HEK293 (cell line): ENCODE data around the gene CCT8.

Source experiments
- BCL11B ChIP-seq: fragments of 450-650 bp; formaldehyde crosslinking; IDR thresholded peaks from 2 replicates; pipeline ENCODE4 v1.5.1; 2016; ENCODE audit warnings: low read depth, missing biosample characterization, missing genetic modification characterization
- GLI2 ChIP-seq: fragments of 450-650 bp; formaldehyde crosslinking; IDR thresholded peaks from 2 replicates; pipeline ENCODE4; 2017; ENCODE audit warnings: missing biosample characterization, missing genetic modification characterization, low read depth, borderline replicate concordance
- KLF10 ChIP-seq: fragments of 450-650 bp; IDR thresholded peaks from 2 replicates; pipeline ENCODE4 v1.5.1; 2018; ENCODE audit warnings: missing biosample characterization, mild to moderate bottlenecking, missing genetic modification characterization
- KLF16 ChIP-seq: fragments of 450-650 bp; formaldehyde crosslinking; IDR thresholded peaks from 2 replicates; pipeline ENCODE4 v1.5.1; 2017; ENCODE audit warnings: missing biosample characterization, missing genetic modification characterization
- OSR2 ChIP-seq: fragments of 450-650 bp; formaldehyde crosslinking; IDR thresholded peaks from 2 replicates; pipeline ENCODE4 v1.5.1; 2016; ENCODE audit warnings: missing biosample characterization, missing genetic modification characterization
- PRDM1 ChIP-seq: fragments of 450-650 bp; formaldehyde crosslinking; IDR thresholded peaks from 2 replicates; pipeline ENCODE4; 2016; ENCODE audit warnings: missing biosample characterization, missing genetic modification characterization
- REPIN1 ChIP-seq: fragments of 450-650 bp; formaldehyde crosslinking; IDR thresholded peaks from 2 replicates; pipeline ENCODE4 v1.5.1; 2017; ENCODE audit warnings: missing biosample characterization, missing genetic modification characterization, low read depth
- SP3 ChIP-seq: fragments of 450-650 bp; formaldehyde crosslinking; IDR thresholded peaks from 2 replicates; pipeline ENCODE4 v1.5.1; 2016; ENCODE audit warnings: missing biosample characterization, missing genetic modification characterization
- ZBTB1 ChIP-seq: fragments of 450-650 bp; formaldehyde crosslinking; IDR thresholded peaks from 2 replicates; pipeline ENCODE4 v1.5.1; 2016; ENCODE audit warnings: missing biosample characterization, missing genetic modification characterization
- ZBTB26 ChIP-seq: fragments of 450-650 bp; formaldehyde crosslinking; optimal IDR thresholded peaks from 2 replicates; pipeline ENCODE3; 2016; ENCODE audit warnings: missing biosample characterization, mild to moderate bottlenecking, missing genetic modification characterization
- ZBTB8A ChIP-seq: fragments of 450-650 bp; formaldehyde crosslinking; IDR thresholded peaks from 2 replicates; pipeline ENCODE4 v1.5.1; 2016; ENCODE audit warnings: missing biosample characterization, missing genetic modification characterization
- ZFP3 ChIP-seq: fragments of 450-650 bp; formaldehyde crosslinking; IDR thresholded peaks from 2 replicates; pipeline ENCODE4 v1.5.1; 2016; ENCODE audit warnings: low read depth, missing biosample characterization, missing genetic modification characterization
- ZNF138 ChIP-seq: fragments of 450-650 bp; formaldehyde crosslinking; IDR thresholded peaks from 2 replicates; pipeline ENCODE4 v1.5.1; 2016; ENCODE audit warnings: missing biosample characterization, missing genetic modification characterization, borderline replicate concordance
- ZNF148 ChIP-seq: fragments of 450-650 bp; formaldehyde crosslinking; IDR thresholded peaks from 2 replicates; pipeline ENCODE4 v1.5.0; 2017; ENCODE audit warnings: missing biosample characterization, missing genetic modification characterization, borderline replicate concordance
- ZNF24 ChIP-seq: fragments of 450-650 bp; formaldehyde crosslinking; IDR thresholded peaks from 2 replicates; pipeline ENCODE4 v1.5.1; 2016; ENCODE audit warnings: missing biosample characterization, missing genetic modification characterization
- ZNF324 ChIP-seq: fragments of 450-650 bp; formaldehyde crosslinking; IDR thresholded peaks from 2 replicates; pipeline ENCODE4 v1.5.1; 2016; ENCODE audit warnings: missing biosample characterization, missing genetic modification characterization
- ZNF394 ChIP-seq: fragments of 450-650 bp; formaldehyde crosslinking; IDR thresholded peaks from 2 replicates; pipeline ENCODE4 v1.5.1; 2016; ENCODE audit warnings: missing biosample characterization, missing genetic modification characterization, mild to moderate bottlenecking, moderate library complexity, borderline replicate concordance
- ZNF423 ChIP-seq: fragments of 450-650 bp; formaldehyde crosslinking; IDR thresholded peaks from 2 replicates; pipeline ENCODE4 v1.5.1; 2016; ENCODE audit warnings: missing biosample characterization, missing genetic modification characterization
- ZNF501 ChIP-seq: fragments of 450-650 bp; formaldehyde crosslinking; IDR thresholded peaks from 2 replicates; pipeline ENCODE4 v1.5.1; 2016; ENCODE audit warnings: missing biosample characterization, missing genetic modification characterization
- ZNF510 ChIP-seq: fragments of 450-650 bp; formaldehyde crosslinking; IDR thresholded peaks from 2 replicates; pipeline ENCODE4 v1.5.1; 2018; ENCODE audit warnings: mild to moderate bottlenecking, missing genetic modification characterization, missing biosample characterization; ENCODE audit not compliant: insufficient replicate concordance
- ZNF580 ChIP-seq: fragments of 450-650 bp; formaldehyde crosslinking; IDR thresholded peaks from 2 replicates; pipeline ENCODE4 v1.5.1; 2016; ENCODE audit warnings: missing biosample characterization, missing genetic modification characterization
- ZNF600 ChIP-seq: fragments of 450-650 bp; formaldehyde crosslinking; IDR thresholded peaks from 2 replicates; pipeline ENCODE4 v1.5.1; 2016; ENCODE audit warnings: missing biosample characterization, missing genetic modification characterization
- ZNF610 ChIP-seq: fragments of 450-650 bp; formaldehyde crosslinking; IDR thresholded peaks from 2 replicates; pipeline ENCODE4 v1.5.1; 2016; ENCODE audit warnings: missing biosample characterization, missing genetic modification characterization, borderline replicate concordance
- ZNF639 ChIP-seq: fragments of 450-650 bp; formaldehyde crosslinking; IDR thresholded peaks from 2 replicates; pipeline ENCODE4 v1.5.1; 2016; ENCODE audit warnings: missing biosample characterization, missing genetic modification characterization
- ZNF660 ChIP-seq: fragments of 450-650 bp; IDR thresholded peaks from 2 replicates; pipeline ENCODE4 v1.5.1; 2018; ENCODE audit warnings: missing biosample characterization, mild to moderate bottlenecking, missing genetic modification characterization
- ZNF692 ChIP-seq: fragments of 450-650 bp; formaldehyde crosslinking; IDR thresholded peaks from 2 replicates; pipeline ENCODE4 v1.5.1; 2016; ENCODE audit warnings: missing biosample characterization, missing genetic modification characterization
- TF ChIP-seq, protein P1 (sequence below): fragments of 450-650 bp; formaldehyde crosslinking; IDR thresholded peaks from 2 replicates; pipeline ENCODE4 v1.5.1; 2017; ENCODE audit warnings: missing biosample characterization, missing genetic modification characterization
- TF ChIP-seq, protein P2 (sequence below): fragments of 450-650 bp; formaldehyde crosslinking; IDR thresholded peaks from 2 replicates; pipeline ENCODE4 v1.5.1; 2016; ENCODE audit warnings: missing biosample characterization, missing genetic modification characterization

CCT8 gene

DNA sequence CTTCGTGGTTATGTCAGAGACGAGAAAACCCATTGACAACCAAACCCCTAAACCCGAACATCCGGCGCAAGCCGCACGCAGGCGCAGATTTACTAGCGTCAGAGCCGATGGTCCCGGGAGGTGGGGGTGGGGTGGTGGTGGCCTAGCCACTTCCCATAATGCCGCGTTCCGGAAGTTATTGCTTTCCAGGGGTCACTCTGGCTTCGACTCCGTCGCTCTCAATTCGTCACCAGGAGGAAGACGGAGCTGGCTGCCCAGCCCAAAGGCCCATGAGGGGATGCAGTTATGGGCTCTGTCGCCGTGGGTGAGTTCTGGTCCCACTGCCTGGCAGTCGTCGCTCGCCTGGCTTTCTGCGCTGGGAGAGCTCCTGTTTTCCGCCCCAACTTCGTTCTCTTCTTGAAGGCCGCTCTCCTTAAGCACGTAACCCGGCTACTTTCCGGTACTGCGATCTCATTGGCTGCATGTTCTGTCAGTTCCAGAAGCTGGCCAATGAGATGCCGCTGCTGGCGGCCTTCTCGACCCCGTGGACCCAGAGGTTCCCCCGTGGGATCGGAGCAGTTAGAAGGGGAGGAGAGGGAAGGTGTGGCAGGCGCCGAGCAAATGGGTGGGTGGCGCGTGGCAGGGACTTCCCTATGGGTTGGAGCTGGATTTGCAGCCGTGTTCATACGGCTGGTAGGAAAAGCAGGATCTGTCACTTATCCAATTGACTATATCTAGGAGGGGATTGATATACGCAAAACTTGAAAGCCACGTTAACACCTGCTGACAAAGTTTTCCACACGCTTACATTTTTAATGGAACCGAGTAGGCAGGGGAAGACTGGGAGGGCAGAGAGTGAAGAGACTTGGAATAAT is 48.7 kb downstream of the CCT8 start, which contains the start of gene USP16 (continued):
- TF ChIP-seq ZBTB26 (tag by site-specific recombination), result peak; percentile 70
- TF ChIP-seq ZNF692, result peak; percentile 75
- TF ChIP-seq SP3 (tag by site-specific recombination), result peak; percentile 89
- TF ChIP-seq ZNF148 (tag by site-specific recombination), result no peak
- TF ChIP-seq KLF16, result peak; percentile 87
- no peak for TF ChIP-seq GLI2 (tag by site-specific recombination)
- peak; percentile 93 for TF ChIP-seq ZNF639 (tag by site-specific recombination)
- no peak; the same call in 1 of the 2 replicates for TF ChIP-seq ZNF501
- TF ChIP-seq, protein P1, sequence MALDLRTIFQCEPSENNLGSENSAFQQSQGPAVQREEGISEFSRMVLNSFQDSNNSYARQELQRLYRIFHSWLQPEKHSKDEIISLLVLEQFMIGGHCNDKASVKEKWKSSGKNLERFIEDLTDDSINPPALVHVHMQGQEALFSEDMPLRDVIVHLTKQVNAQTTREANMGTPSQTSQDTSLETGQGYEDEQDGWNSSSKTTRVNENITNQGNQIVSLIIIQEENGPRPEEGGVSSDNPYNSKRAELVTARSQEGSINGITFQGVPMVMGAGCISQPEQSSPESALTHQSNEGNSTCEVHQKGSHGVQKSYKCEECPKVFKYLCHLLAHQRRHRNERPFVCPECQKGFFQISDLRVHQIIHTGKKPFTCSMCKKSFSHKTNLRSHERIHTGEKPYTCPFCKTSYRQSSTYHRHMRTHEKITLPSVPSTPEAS (tag by site-specific recombination), result no peak
- peak; percentile 27; the same call in 1 of the 2 replicates for TF ChIP-seq ZNF423 (tag by site-specific recombination)
- peak; percentile 82 for TF ChIP-seq ZNF600
- peak; percentile 68 for TF ChIP-seq OSR2 (tag by site-specific recombination)
- TF ChIP-seq ZNF394 (tag by site-specific recombination), result peak; percentile 86
- TF ChIP-seq ZNF324 (tag by site-specific recombination), result peak; percentile 95
- TF ChIP-seq ZNF580 (tag by site-specific recombination), result peak; percentile 78
- no peak for TF ChIP-seq ZNF138 (tag by site-specific recombination)
- no peak for TF ChIP-seq ZNF510 (tag by site-specific recombination)
- TF ChIP-seq ZNF610 (tag by site-specific recombination), result peak; percentile 84; the same call in 1 of the 2 replicates
- TF ChIP-seq ZNF660 (tag by site-specific recombination), result 0 out of 2 replicates have a peak, but pooled peaks have one; percentile 1
- TF ChIP-seq REPIN1 (tag by site-specific recombination), result 0 out of 2 replicates have a peak, but pooled peaks have one; percentile 68
- no peak for TF ChIP-seq ZBTB1 (tag by site-specific recombination)
- TF ChIP-seq, protein P2, sequence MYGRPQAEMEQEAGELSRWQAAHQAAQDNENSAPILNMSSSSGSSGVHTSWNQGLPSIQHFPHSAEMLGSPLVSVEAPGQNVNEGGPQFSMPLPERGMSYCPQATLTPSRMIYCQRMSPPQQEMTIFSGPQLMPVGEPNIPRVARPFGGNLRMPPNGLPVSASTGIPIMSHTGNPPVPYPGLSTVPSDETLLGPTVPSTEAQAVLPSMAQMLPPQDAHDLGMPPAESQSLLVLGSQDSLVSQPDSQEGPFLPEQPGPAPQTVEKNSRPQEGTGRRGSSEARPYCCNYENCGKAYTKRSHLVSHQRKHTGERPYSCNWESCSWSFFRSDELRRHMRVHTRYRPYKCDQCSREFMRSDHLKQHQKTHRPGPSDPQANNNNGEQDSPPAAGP (tag by site-specific recombination), result peak; percentile 72
- no peak for TF ChIP-seq ZFP3 (tag by site-specific recombination)
- TF ChIP-seq ZBTB8A (tag by site-specific recombination), result peak; percentile 28; the same call in 1 of the 2 replicates
- TF ChIP-seq BCL11B (tag by site-specific recombination), result peak; percentile 89
- TF ChIP-seq KLF10 (tag by site-specific recombination), result peak; percentile 94
- TF ChIP-seq PRDM1 (tag by site-specific recombination), result 0 out of 2 replicates have a peak, but pooled peaks have one; percentile 19
- TF ChIP-seq ZNF24 (tag by site-specific recombination), result peak; percentile 72; the same call in 1 of the 2 replicates
